Measurements from ENCODE around the gene SRGN. TPM values are rescaled to one million over a fixed set of nuclear protein-coding genes. Genes with fewer than 3 reads are reported as not detected.

The SRGN gene
- total RNA-seq, 1 donor from 2014 or later, result not detected

DNA sequence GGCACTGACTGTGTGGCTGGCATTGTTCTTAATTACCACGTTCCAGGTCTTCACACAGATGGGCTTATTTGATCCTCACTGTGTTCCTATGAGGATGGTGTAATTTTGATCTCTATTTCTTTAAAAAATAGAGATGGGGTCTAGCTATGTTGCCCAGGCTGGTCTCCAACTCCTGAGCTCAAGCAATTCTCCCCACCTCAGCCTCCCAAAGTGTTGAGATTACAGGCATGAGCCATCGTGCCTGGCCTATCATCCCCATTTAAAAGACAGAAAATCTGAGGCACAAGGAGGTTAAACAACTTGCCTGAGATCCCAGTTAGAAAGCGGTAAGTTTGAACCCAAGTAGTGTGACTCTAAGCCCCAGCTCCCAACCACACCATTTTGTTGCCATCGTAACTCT lies 17.0 kb upstream of the SRGN start:
- Histone ChIP-seq H3K27me3 (no peaks in the 10 kb centered on the region), H3K4me1 (no peaks in the 10 kb centered on the region), H3K79me2 (ENCODE audit: low read depth) (no peaks in the 10 kb centered on the region), H3K9ac (no peak overlapping the region), H3K9me3 (ENCODE audit: low read depth) (no peaks in the 10 kb centered on the region), H2AFZ (replicated peaks) (no peak overlapping the region), H4K20me1 (ENCODE audit: low read depth) (no peaks in the 10 kb centered on the region), H3K27ac (no peak overlapping the region), H3F3A (ENCODE audit: low read depth) (no peaks in the 10 kb centered on the region), H3K4me3 (no peak overlapping the region), H3K4me2 (no peak overlapping the region), H3K36me3 (no peaks in the 10 kb centered on the region)
- no peak for DNase-seq (ENCODE audit: low spot score)
- Mint-ChIP-seq H3K4me3 (no peak overlapping the region), H3K9me3 (no peaks in the 10 kb centered on the region), H3K27me3 (ENCODE audit: insufficient read depth, low read depth) (peaks cover 4% of the 10 kb centered on the region), H3K4me1 (no peaks in the 10 kb centered on the region), H3K27ac (no peak overlapping the region), H3K36me3 (no peaks in the 10 kb centered on the region)
- TF ChIP-seq EZH2 (IDR thresholded peaks at IDR 0.05), result no peak
- TF ChIP-seq, protein P1, sequence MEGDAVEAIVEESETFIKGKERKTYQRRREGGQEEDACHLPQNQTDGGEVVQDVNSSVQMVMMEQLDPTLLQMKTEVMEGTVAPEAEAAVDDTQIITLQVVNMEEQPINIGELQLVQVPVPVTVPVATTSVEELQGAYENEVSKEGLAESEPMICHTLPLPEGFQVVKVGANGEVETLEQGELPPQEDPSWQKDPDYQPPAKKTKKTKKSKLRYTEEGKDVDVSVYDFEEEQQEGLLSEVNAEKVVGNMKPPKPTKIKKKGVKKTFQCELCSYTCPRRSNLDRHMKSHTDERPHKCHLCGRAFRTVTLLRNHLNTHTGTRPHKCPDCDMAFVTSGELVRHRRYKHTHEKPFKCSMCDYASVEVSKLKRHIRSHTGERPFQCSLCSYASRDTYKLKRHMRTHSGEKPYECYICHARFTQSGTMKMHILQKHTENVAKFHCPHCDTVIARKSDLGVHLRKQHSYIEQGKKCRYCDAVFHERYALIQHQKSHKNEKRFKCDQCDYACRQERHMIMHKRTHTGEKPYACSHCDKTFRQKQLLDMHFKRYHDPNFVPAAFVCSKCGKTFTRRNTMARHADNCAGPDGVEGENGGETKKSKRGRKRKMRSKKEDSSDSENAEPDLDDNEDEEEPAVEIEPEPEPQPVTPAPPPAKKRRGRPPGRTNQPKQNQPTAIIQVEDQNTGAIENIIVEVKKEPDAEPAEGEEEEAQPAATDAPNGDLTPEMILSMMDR (IDR thresholded peaks at IDR 0.05), result no peak
- TF ChIP-seq EZH2phosphoT487 (IDR thresholded peaks at IDR 0.05), result no peak

DNA sequence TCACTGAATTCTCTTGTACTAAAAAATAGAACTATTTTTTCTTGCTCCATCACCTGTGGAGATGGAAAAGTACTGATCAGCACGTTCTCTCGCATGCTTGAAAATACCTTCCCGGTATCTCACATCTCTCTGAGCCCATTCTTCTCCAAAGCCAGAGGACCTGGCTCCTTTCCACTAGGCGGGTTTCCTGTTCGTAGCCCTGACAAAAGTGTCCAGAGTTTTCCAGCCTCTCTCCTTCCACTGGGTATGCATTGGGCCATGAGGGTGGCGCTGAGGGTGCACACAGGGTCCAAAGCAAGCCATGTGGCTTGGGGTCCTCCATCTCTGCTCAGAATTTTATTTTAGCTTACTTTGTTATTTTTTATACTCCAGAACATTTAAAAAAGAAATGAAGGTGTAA lies 16.3 kb upstream of the SRGN start:
- no peak overlapping the region for H3K9ac ChIP-seq
- no peaks in the 10 kb centered on the region for H3K4me1 ChIP-seq
- Mint-ChIP-seq H3K36me3 (no peaks in the 10 kb centered on the region), H3K9me3 (no peaks in the 10 kb centered on the region), H3K27ac (no peak overlapping the region), H3K4me3 (no peak overlapping the region), H3K27me3 (ENCODE audit: insufficient read depth, low read depth) (peaks cover 4% of the 10 kb centered on the region), H3K4me1 (no peaks in the 10 kb centered on the region)
- no peak overlapping the region for H2AFZ ChIP-seq (replicated peaks)
- H3K27me3 ChIP-seq, result no peaks in the 10 kb centered on the region
- no peaks in the 10 kb centered on the region for H4K20me1 ChIP-seq (ENCODE audit: low read depth)
- H3K36me3 ChIP-seq, result no peaks in the 10 kb centered on the region
- TF ChIP-seq EZH2phosphoT487 (IDR thresholded peaks at IDR 0.05) (no peak), EZH2 (IDR thresholded peaks at IDR 0.05) (no peak)
- TF ChIP-seq, protein P1 (IDR thresholded peaks at IDR 0.05), result no peak
- no peaks in the 10 kb centered on the region for H3K9me3 ChIP-seq (ENCODE audit: low read depth)
- H3K4me3 ChIP-seq, result no peak overlapping the region
- no peak overlapping the region for H3K4me2 ChIP-seq
- no peak overlapping the region for H3K27ac ChIP-seq
- no peaks in the 10 kb centered on the region for H3K79me2 ChIP-seq (ENCODE audit: low read depth)
- no peak for DNase-seq (ENCODE audit: low spot score)
- H3F3A ChIP-seq (ENCODE audit: low read depth), result no peaks in the 10 kb centered on the region

DNA sequence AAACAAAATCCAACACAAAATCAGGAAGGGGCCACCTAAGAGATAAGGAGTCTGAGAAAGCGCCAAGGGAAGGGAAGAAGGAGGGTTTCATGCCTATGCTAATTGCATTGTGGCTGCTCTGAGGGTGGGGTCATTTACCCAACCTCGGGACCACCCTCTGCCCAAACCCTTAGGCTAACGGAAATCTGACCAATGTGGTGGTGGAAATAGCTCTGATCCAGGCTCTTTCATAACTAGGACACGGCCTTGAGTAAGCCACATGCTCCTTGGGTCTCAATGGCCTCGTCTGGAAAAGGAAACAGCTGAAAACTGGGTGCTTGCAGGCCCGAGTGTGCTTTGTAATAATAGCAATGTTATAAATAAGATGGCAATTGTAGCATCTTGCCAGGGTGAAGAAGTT lies 14.9 kb upstream of the SRGN start:
- no peak overlapping the region for H3K4me3 ChIP-seq
- no peaks in the 10 kb centered on the region for H3K79me2 ChIP-seq (ENCODE audit: low read depth)
- no peak overlapping the region for H3K9ac ChIP-seq
- Mint-ChIP-seq H3K27ac (no peak overlapping the region), H3K36me3 (no peaks in the 10 kb centered on the region), H3K27me3 (ENCODE audit: insufficient read depth, low read depth) (peaks cover 4% of the 10 kb centered on the region), H3K4me1 (no peaks in the 10 kb centered on the region), H3K4me3 (no peak overlapping the region), H3K9me3 (no peaks in the 10 kb centered on the region)
- no peaks in the 10 kb centered on the region for H3K4me1 ChIP-seq
- H3K4me2 ChIP-seq, result no peak overlapping the region
- no peaks in the 10 kb centered on the region for H3K27me3 ChIP-seq
- H4K20me1 ChIP-seq (ENCODE audit: low read depth), result no peaks in the 10 kb centered on the region
- no peaks in the 10 kb centered on the region for H3K9me3 ChIP-seq (ENCODE audit: low read depth)
- no peaks in the 10 kb centered on the region for H3K36me3 ChIP-seq
- H3K27ac ChIP-seq, result no peak overlapping the region
- H2AFZ ChIP-seq (replicated peaks), result no peak overlapping the region
- no peak for DNase-seq (ENCODE audit: low spot score)
- no peaks in the 10 kb centered on the region for H3F3A ChIP-seq (ENCODE audit: low read depth)
- TF ChIP-seq EZH2phosphoT487 (IDR thresholded peaks at IDR 0.05) (no peak), EZH2 (IDR thresholded peaks at IDR 0.05) (no peak)
- TF ChIP-seq, protein P1 (IDR thresholded peaks at IDR 0.05), result no peak

Measured in neural progenitor cell (in vitro differentiated cells).